HG03378 (cell line): ENCODE data around the gene ARL6IP4.

Experiments used
- ATAC-seq: cut with Tn5 transposase; IDR thresholded peaks from one replicate; pipeline ENCODE4 v1.9.1; 2021; ENCODE audit warnings: mild to moderate bottlenecking, moderate library complexity; ENCODE audit not compliant: unreplicated experiment

The ARL6IP4 gene

GRCh38 chr12:122977655-122978392 lies 2.7 kb upstream of the ARL6IP4 start:
- ATAC-seq, result no peak

- ATAC-seq, result no peak
Observed at GRCh38 chr12:122978507-122978955, 1.9 kb upstream of the ARL6IP4 start.

- no peak for ATAC-seq
Observed at GRCh38 chr12:122979001-122979907, 1.2 kb upstream of the ARL6IP4 start.

- ATAC-seq, result no peak
Observed at GRCh38 chr12:122979908-122980182, 636 bp upstream of the ARL6IP4 start.

- no peak for ATAC-seq
Observed at GRCh38 chr12:122981036-122981471, 573 bp downstream of the ARL6IP4 start.

GRCh38 chr12:122981587-122982476 lies 1.4 kb downstream of the ARL6IP4 start:
- ATAC-seq, result no peak

GRCh38 chr12:122982477-122982815 lies 2.0 kb downstream of the ARL6IP4 start:
- no peak for ATAC-seq

GRCh38 chr12:122982963-122983788 lies 2.7 kb downstream of the ARL6IP4 start:
- no peak for ATAC-seq

- ATAC-seq, result no peak
Observed at GRCh38 chr12:122983789-122984515, 3.5 kb downstream of the ARL6IP4 start.

GRCh38 chr12:122984612-122985337 lies 4.3 kb downstream of the ARL6IP4 start:
- ATAC-seq, result no peak

- no peak for ATAC-seq
Observed at GRCh38 chr12:122985338-122986257, 5.1 kb downstream of the ARL6IP4 start.

- ATAC-seq, result no peak
Observed at GRCh38 chr12:122986258-122986871, 5.9 kb downstream of the ARL6IP4 start.

GRCh38 chr12:122987086-122987951 lies 6.8 kb downstream of the ARL6IP4 start:
- ATAC-seq, result no peak

GRCh38 chr12:122988036-122988435 lies 7.6 kb downstream of the ARL6IP4 start:
- no peak for ATAC-seq

- no peak for ATAC-seq
Observed at GRCh38 chr12:122988612-122989212, 8.2 kb downstream of the ARL6IP4 start.

- ATAC-seq, result no peak
Observed at GRCh38 chr12:122989225-122989839, 8.9 kb downstream of the ARL6IP4 start.
